GM21717 (cell line): ENCODE results near the gene GRIN3B.

Experiments used
- ATAC-seq: cut with Tn5 transposase; IDR thresholded peaks from one replicate; pipeline ENCODE4 v1.9.1; 2021; ENCODE audit warnings: mild to moderate bottlenecking, moderate library complexity; ENCODE audit not compliant: unreplicated experiment

Gene GRIN3B

GRCh38 chr19:1006711-1007398 lies 6.6 kb downstream of the GRIN3B start:
- ATAC-seq = no peak

- no peak for ATAC-seq
Measured at GRCh38 chr19:1007399-1008251, 7.4 kb downstream of the GRIN3B start.

GRCh38 chr19:1008268-1009040 lies 8.2 kb downstream of the GRIN3B start:
- no peak for ATAC-seq

- no peak for ATAC-seq
Measured at GRCh38 chr19:1009041-1009980, 9.1 kb downstream of the GRIN3B start.

- ATAC-seq = no peak
Measured at GRCh38 chr19:1009981-1010538, 9.8 kb downstream of the GRIN3B start.

GRCh38 chr19:1010586-1011510 lies 10.6 kb downstream of the GRIN3B start:
- no peak for ATAC-seq

GRCh38 chr19:1011831-1012333 lies 11.7 kb downstream of the GRIN3B start:
- ATAC-seq = no peak

- no peak for ATAC-seq
Measured at GRCh38 chr19:1012334-1012733, 12.1 kb downstream of the GRIN3B start.

- no peak for ATAC-seq
Measured at GRCh38 chr19:1013218-1013617, 13.0 kb downstream of the GRIN3B start.

- ATAC-seq = no peak
Measured at GRCh38 chr19:1014161-1015060, 14.2 kb downstream of the GRIN3B start.

GRCh38 chr19:1015061-1015781 lies 15.0 kb downstream of the GRIN3B start:
- ATAC-seq = no peak

- no peak for ATAC-seq
Measured at GRCh38 chr19:1015782-1016646, 15.8 kb downstream of the GRIN3B start.

- no peak for ATAC-seq
Measured at GRCh38 chr19:1016647-1017114, 16.5 kb downstream of the GRIN3B start.

- ATAC-seq = no peak
Measured at GRCh38 chr19:1017115-1017905, 17.1 kb downstream of the GRIN3B start.

GRCh38 chr19:1017906-1018305 lies 17.7 kb downstream of the GRIN3B start:
- no peak for ATAC-seq
